H9 (cell line): ENCODE measurements around the gene POLH. TPM values are rescaled to one million over a fixed set of nuclear protein-coding genes. Genes with fewer than 3 reads are reported as not detected.
"Not testable (repeated sequence)": the region's sequence is repeated elsewhere in the genome, so short reads cannot be mapped to it uniquely, and the experiment has no call there.

Experiments used
- DNase-seq: peaks from one replicate; pipeline ENCODE4 v3.0.0-alpha.2; 2017
- H2AFZ ChIP-seq: one replicate; pipeline ENCODE4 v1.6.1; 2013; ENCODE audit warnings: mild to moderate bottlenecking, low read length, control low read depth, moderate library complexity
- H2AK5ac ChIP-seq: 2 replicates; pipeline ENCODE4 v1.6.1; 2013; ENCODE audit warnings: low read length, control low read depth, mixed read lengths; ENCODE audit not compliant: insufficient read length
- H2BK120ac ChIP-seq: one replicate; pipeline ENCODE4 v1.6.1; 2013; ENCODE audit warnings: low read depth, mild to moderate bottlenecking, low read length, control low read depth, inconsistent platforms; ENCODE audit not compliant: poor library complexity, severe bottlenecking
- H2BK12ac ChIP-seq: 2 replicates; pipeline ENCODE4 v1.6.1; 2013; ENCODE audit warnings: low read length, control low read depth, mixed read lengths, low read depth; ENCODE audit not compliant: insufficient read length
- H2BK15ac ChIP-seq: 2 replicates; pipeline ENCODE4 v1.6.1; 2013; ENCODE audit warnings: low read depth, low read length, control low read depth
- H2BK20ac ChIP-seq: one replicate; pipeline ENCODE4 v1.6.1; 2013; ENCODE audit warnings: low read depth, mild to moderate bottlenecking, low read length, control low read depth, inconsistent platforms; ENCODE audit not compliant: poor library complexity, severe bottlenecking
- H2BK5ac ChIP-seq: 2 replicates; pipeline ENCODE4 v1.6.1; 2013; ENCODE audit warnings: low read length, control low read depth, mixed read lengths; ENCODE audit not compliant: insufficient read length
- H3K14ac ChIP-seq: 2 replicates; pipeline ENCODE4 v1.6.1; 2013; ENCODE audit warnings: low read length, control low read depth; ENCODE audit not compliant: insufficient read depth
- H3K18ac ChIP-seq: 2 replicates; pipeline ENCODE4 v1.6.1; 2013; ENCODE audit warnings: low read depth, mild to moderate bottlenecking, mixed read lengths, low read length, control low read depth; ENCODE audit not compliant: insufficient read length
- H3K23ac ChIP-seq: 2 replicates; pipeline ENCODE4 v1.6.1; 2013; ENCODE audit warnings: low read length, control low read depth, mixed read lengths, low read depth; ENCODE audit not compliant: insufficient read length
- H3K23me2 ChIP-seq: 2 replicates; pipeline ENCODE4 v1.6.1; 2013; ENCODE audit warnings: low read depth, mild to moderate bottlenecking, mixed read lengths, low read length, control low read depth; ENCODE audit not compliant: insufficient read length, poor library complexity, severe bottlenecking
- H3K27ac ChIP-seq: 2 replicates; pipeline ENCODE4 v1.5.1; 2013; ENCODE audit warnings: low read length, control low read depth, mixed read lengths, low read depth; ENCODE audit not compliant: insufficient read length
- H3K27me3 ChIP-seq: 2 replicates; pipeline ENCODE4 v1.6.1; 2013; ENCODE audit warnings: low read length, control low read depth, inconsistent platforms; ENCODE audit not compliant: insufficient read depth
- H3K4ac ChIP-seq: 2 replicates; pipeline ENCODE4 v1.6.1; 2013; ENCODE audit warnings: low read depth, mild to moderate bottlenecking, control low read depth, inconsistent platforms, low read length, moderate library complexity
- H3K4me1 ChIP-seq: 2 replicates; pipeline ENCODE4 v1.6.1; 2013; ENCODE audit warnings: low read length, control low read depth, inconsistent platforms; ENCODE audit not compliant: insufficient read depth
- H3K4me2 ChIP-seq: 2 replicates; pipeline ENCODE4 v1.6.1; 2013; ENCODE audit warnings: low read length, control low read depth, mixed read lengths; ENCODE audit not compliant: insufficient read length, insufficient read depth
- H3K56ac ChIP-seq: 2 replicates; pipeline ENCODE4 v1.6.1; 2013; ENCODE audit warnings: low read depth, mild to moderate bottlenecking, mixed read lengths, low read length, control low read depth; ENCODE audit not compliant: insufficient read length
- H3K79me1 ChIP-seq: 2 replicates; pipeline ENCODE4 v1.6.1; 2013; ENCODE audit warnings: low read depth, mild to moderate bottlenecking, moderate library complexity, low read length, control low read depth, inconsistent platforms; ENCODE audit not compliant: insufficient read depth, poor library complexity, severe bottlenecking
- H3K79me2 ChIP-seq: 2 replicates; pipeline ENCODE4 v1.6.1; 2013; ENCODE audit warnings: low read length, control low read depth, inconsistent platforms; ENCODE audit not compliant: insufficient read depth
- H3K9ac ChIP-seq: 2 replicates; pipeline ENCODE4 v1.6.1; 2013; ENCODE audit warnings: low read length, control low read depth, mixed read lengths; ENCODE audit not compliant: insufficient read length; ENCODE audit errors: extremely low read depth
- H3K9me3 ChIP-seq: one replicate; pipeline ENCODE4 v1.6.1; 2013; ENCODE audit warnings: low read depth, low read length, inconsistent platforms; ENCODE audit not compliant: control insufficient read depth
- H3T11ph ChIP-seq: one replicate; pipeline ENCODE4 v1.6.1; 2013; ENCODE audit warnings: mild to moderate bottlenecking, low read length, control low read depth, inconsistent platforms
- H4K20me1 ChIP-seq: one replicate; pipeline ENCODE4 v1.6.1; 2013; ENCODE audit not compliant: control insufficient read depth, insufficient read length, insufficient read depth
- H4K5ac ChIP-seq: 2 replicates; pipeline ENCODE4 v1.6.1; 2013; ENCODE audit warnings: low read depth, mild to moderate bottlenecking, mixed read lengths, low read length, control low read depth; ENCODE audit not compliant: insufficient read length
- H4K8ac ChIP-seq: replicated peaks from 2 replicates; pipeline ENCODE4 v1.6.1; 2013; ENCODE audit warnings: low read length, control low read depth, mixed read lengths, low read depth; ENCODE audit not compliant: insufficient read length
- H4K91ac ChIP-seq: 2 replicates; pipeline ENCODE4 v1.6.1; 2013; ENCODE audit warnings: low read depth, mild to moderate bottlenecking, moderate library complexity, mixed read lengths, low read length, control low read depth; ENCODE audit not compliant: insufficient read length
- H3K27ac Mint-ChIP-seq, 3 experiments: 2 replicates in 2 of 3; 3 replicates in 1 of 3; pipeline ENCODE4 v1.8.0; 2020 to 2021; ENCODE audit warnings: mixed read lengths in 3 of 3, mild to moderate bottlenecking in 1 of 3, moderate library complexity in 1 of 3
- H3K27me3 Mint-ChIP-seq: 2 replicates; pipeline ENCODE4 v1.8.0; 2021; ENCODE audit warnings: low read depth, mild to moderate bottlenecking, moderate library complexity, mixed read lengths
- H3K36me3 Mint-ChIP-seq, 3 experiments: 2 replicates in 2 of 3; 3 replicates in 1 of 3; pipeline ENCODE4 v1.8.0; 2020 to 2021; ENCODE audit warnings: low read depth in 3 of 3, mixed read lengths in 3 of 3; ENCODE audit not compliant: insufficient read depth in 1 of 3
- H3K4me1 Mint-ChIP-seq, 2 experiments: 2 replicates each; pipeline ENCODE4 v1.8.0; 2020; ENCODE audit warnings: mixed read lengths in 2 of 2
- H3K4me3 Mint-ChIP-seq, 2 experiments: 2 replicates in 1 of 2; 3 replicates in 1 of 2; pipeline ENCODE4 v1.8.0; 2020 to 2021; ENCODE audit warnings: mild to moderate bottlenecking in 2 of 2, mixed read lengths in 2 of 2, moderate library complexity in 1 of 2
- H3K9me3 Mint-ChIP-seq, 2 experiments: 2 replicates in 1 of 2; 3 replicates in 1 of 2; pipeline ENCODE4 v1.8.0; 2020; ENCODE audit warnings: mild to moderate bottlenecking in 2 of 2, mixed read lengths in 2 of 2, moderate library complexity in 1 of 2
- WGBS: extraction: QIAGEN DNeasy Blood & Tissue Kit; methylation state at CpG from one replicate; pipeline ENCODE4 v1.1.7; 2013; ENCODE audit warnings: missing lambda C conversion rate, low lambda C conversion rate, mixed read lengths; ENCODE audit not compliant: insufficient read length; ENCODE audit errors: extremely low coverage; 5-methylcytosine and 5-hydroxymethylcytosine counted together
- total RNA-seq: library from RNA; stranded (reverse); gene quantifications from 2 replicates; pipeline ENCODE4 v1.2.1, GENCODE V29; 2021
- TF ChIP-seq, protein P1 (sequence below): fragments of 200-600 bp; sonication (generic); conservative IDR thresholded peaks from 3 replicates; pipeline ENCODE4 v1.8.0; 2021; ENCODE audit warnings: antibody characterized with exemption, mild to moderate bottlenecking

POLH gene
- total RNA-seq, 1 experiment from 2014 or later, result 12.6 TPM

GRCh38 chr6:43630980-43631619 lies 55.1 kb downstream of the POLH start:
- no peak overlapping the region for H3K27ac ChIP-seq
- peaks cover 2% of the 10 kb centered on the region; the same call in 1 of the 2 replicates for H3K79me2 ChIP-seq
- H2AFZ ChIP-seq, result no peak overlapping the region
- no peaks in the 10 kb centered on the region for H4K20me1 ChIP-seq
- Mint-ChIP-seq H3K36me3 (peaks cover 9 to 22% (median 18%) of the 10 kb centered on the region in 3 experiments; a peak in 5 of 7 replicates), H3K4me1 (peaks cover 22 to 27% of the 10 kb centered on the region in 2 experiments), H3K27ac (peak overlapping the region in 2 of 3 experiments; percentile 37 to 94; a peak in 3 of 7 replicates), H3K9me3 (no peaks in the 10 kb centered on the region; a peak in 1 of 5 replicates), H3K27me3 (no peaks in the 10 kb centered on the region), H3K4me3 (no peak overlapping the region)
- no peaks in the 10 kb centered on the region for H3K27me3 ChIP-seq
- no peak overlapping the region for H2AK5ac ChIP-seq
- no peak overlapping the region for H3K9ac ChIP-seq
- no peak overlapping the region for H2BK15ac ChIP-seq
- no peak overlapping the region for H2BK20ac ChIP-seq
- no peak overlapping the region for H3K14ac ChIP-seq
- H3K9me3 ChIP-seq, result no peaks in the 10 kb centered on the region
- H3K23me2 ChIP-seq, result peaks cover 10% of the 10 kb centered on the region
- no peak overlapping the region for H4K8ac ChIP-seq
- TF ChIP-seq, protein P1, sequence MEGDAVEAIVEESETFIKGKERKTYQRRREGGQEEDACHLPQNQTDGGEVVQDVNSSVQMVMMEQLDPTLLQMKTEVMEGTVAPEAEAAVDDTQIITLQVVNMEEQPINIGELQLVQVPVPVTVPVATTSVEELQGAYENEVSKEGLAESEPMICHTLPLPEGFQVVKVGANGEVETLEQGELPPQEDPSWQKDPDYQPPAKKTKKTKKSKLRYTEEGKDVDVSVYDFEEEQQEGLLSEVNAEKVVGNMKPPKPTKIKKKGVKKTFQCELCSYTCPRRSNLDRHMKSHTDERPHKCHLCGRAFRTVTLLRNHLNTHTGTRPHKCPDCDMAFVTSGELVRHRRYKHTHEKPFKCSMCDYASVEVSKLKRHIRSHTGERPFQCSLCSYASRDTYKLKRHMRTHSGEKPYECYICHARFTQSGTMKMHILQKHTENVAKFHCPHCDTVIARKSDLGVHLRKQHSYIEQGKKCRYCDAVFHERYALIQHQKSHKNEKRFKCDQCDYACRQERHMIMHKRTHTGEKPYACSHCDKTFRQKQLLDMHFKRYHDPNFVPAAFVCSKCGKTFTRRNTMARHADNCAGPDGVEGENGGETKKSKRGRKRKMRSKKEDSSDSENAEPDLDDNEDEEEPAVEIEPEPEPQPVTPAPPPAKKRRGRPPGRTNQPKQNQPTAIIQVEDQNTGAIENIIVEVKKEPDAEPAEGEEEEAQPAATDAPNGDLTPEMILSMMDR, result no peak
- H3K4ac ChIP-seq, result no peak overlapping the region
- no peak overlapping the region for H3T11ph ChIP-seq
- H3K79me1 ChIP-seq, result peaks cover 6% of the 10 kb centered on the region
- H4K91ac ChIP-seq, result no peak overlapping the region
- H3K4me2 ChIP-seq, result no peak overlapping the region
- no CpG with 5 or more reads among the region's 1 CpG for WGBS
- no peak overlapping the region for H3K23ac ChIP-seq
- H3K56ac ChIP-seq, result no peak overlapping the region
- H3K4me1 ChIP-seq, result no peaks in the 10 kb centered on the region
- DNase-seq, result no peak
- no peak overlapping the region for H4K5ac ChIP-seq
- no peak overlapping the region for H2BK12ac ChIP-seq
- no peak overlapping the region for H3K18ac ChIP-seq
- H2BK120ac ChIP-seq, result no peak overlapping the region
- no peak overlapping the region for H2BK5ac ChIP-seq

GRCh38 chr6:43633002-43633401 lies 57.0 kb downstream of the POLH start:
- not testable (repeated sequence) for H4K20me1 ChIP-seq, H3K23ac ChIP-seq, H3K79me1 ChIP-seq, H3K27ac Mint-ChIP-seq, H2AFZ ChIP-seq, H3K4me2 ChIP-seq, H3K9ac ChIP-seq, H3K79me2 ChIP-seq, H2BK15ac ChIP-seq, H3T11ph ChIP-seq, H3K9me3 ChIP-seq, H3K14ac ChIP-seq, DNase-seq, H3K27me3 ChIP-seq, H3K9me3 Mint-ChIP-seq, H4K91ac ChIP-seq, H3K18ac ChIP-seq, H2BK12ac ChIP-seq, H2BK5ac ChIP-seq, H3K4me3 Mint-ChIP-seq, H2AK5ac ChIP-seq, H3K4ac ChIP-seq, H3K27ac ChIP-seq, H2BK20ac ChIP-seq, H2BK120ac ChIP-seq, H3K27me3 Mint-ChIP-seq, H3K56ac ChIP-seq, H4K5ac ChIP-seq, H4K8ac ChIP-seq, H3K4me1 ChIP-seq
- H3K23me2 ChIP-seq, result peaks cover 14% of the 10 kb centered on the region
- peaks cover 4 to 19% (median 17%) of the 10 kb centered on the region in 3 experiments; a peak in 5 of 7 replicates for H3K36me3 Mint-ChIP-seq
- peaks cover 24 to 25% of the 10 kb centered on the region in 2 experiments for H3K4me1 Mint-ChIP-seq
- no CpG with 5 or more reads among the region's 7 CpGs for WGBS
